Colonic mucosa (tissue), 4 donors: ENCODE data around the gene DNAH6. TPM values are rescaled to one million over a fixed set of nuclear protein-coding genes. Genes with fewer than 3 reads are reported as not detected.

Experiments used
- DNase-seq: peaks from one replicate; pipeline ENCODE4 v3.0.0-alpha.2; 2020
- H3K27ac ChIP-seq: fragments of 200-600 bp; one replicate; pipeline ENCODE4 v1.8.0; 2021
- H3K27me3 ChIP-seq: fragments of 200-600 bp; one replicate; pipeline ENCODE4 v1.8.0; 2021
- H3K36me3 ChIP-seq: fragments of 200-600 bp; one replicate; pipeline ENCODE4 v1.8.0; 2021
- H3K4me1 ChIP-seq: fragments of 200-600 bp; one replicate; pipeline ENCODE4 v1.8.0; 2021; ENCODE audit warnings: mild to moderate bottlenecking
- H3K4me3 ChIP-seq: fragments of 200-600 bp; one replicate; pipeline ENCODE4 v1.8.0; 2021
- H3K9ac ChIP-seq, 2 donors: one replicate each; pipeline ENCODE4 v1.7.0; 2013; ENCODE audit warnings: control low read depth in 2 of 2, low read depth in 2 of 2, low read length in 2 of 2
- H3K9me3 ChIP-seq: fragments of 200-600 bp; one replicate; pipeline ENCODE4 v1.8.0; 2021
- CTCF ChIP-seq: fragments of 200-600 bp; IDR thresholded peaks from one replicate; pipeline ENCODE4 v1.8.0; 2022; ENCODE audit warnings: antibody characterized with exemption, mild to moderate bottlenecking
- intact Hi-C: fragments of 100-400 bp; cut with DNase I; formaldehyde crosslinking; loops from one replicate; pipeline ENCODE4 v1.14.1; 2022
- total RNA-seq, 2 donors: library from RNA; stranded (reverse); fragmentation: NEBNext Ultra II Directional in 1 of 2; extraction: Animal tissue kit (Norgen Biotek cat#: 25700) in 1 of 2; gene quantifications; one replicate each; pipeline ENCODE4 v1.2.1, GENCODE V29; 2021
- donor health status: healthy.
- donor health status: DM: no; HTN: no; CAD: no.
- donor health status: DM: no; HTN: no; CAD: no.

The DNAH6 gene
- total RNA-seq, 2 donors from 2014 or later: 1.2 to 1.8 TPM

GRCh38 chr2:84851876-84852275 is 335.6 kb downstream of the DNAH6 start:
- H3K9me3 ChIP-seq: no peaks in the 10 kb centered on the region
- no peak for DNase-seq
- no peak overlapping the region for H3K4me3 ChIP-seq
- no peaks in the 10 kb centered on the region for H3K27me3 ChIP-seq
- peaks cover 7% of the 10 kb centered on the region for H3K4me1 ChIP-seq
- H3K27ac ChIP-seq: no peak overlapping the region
- no peak overlapping the region for H3K9ac ChIP-seq
- no peak for TF ChIP-seq CTCF
- intact Hi-C loops: loop anchor here (10.0 kb wide), 1 partner anchor 327 kb away; no protein-coding TSS in a partner anchor
- no peaks in the 10 kb centered on the region for H3K36me3 ChIP-seq

DNA sequence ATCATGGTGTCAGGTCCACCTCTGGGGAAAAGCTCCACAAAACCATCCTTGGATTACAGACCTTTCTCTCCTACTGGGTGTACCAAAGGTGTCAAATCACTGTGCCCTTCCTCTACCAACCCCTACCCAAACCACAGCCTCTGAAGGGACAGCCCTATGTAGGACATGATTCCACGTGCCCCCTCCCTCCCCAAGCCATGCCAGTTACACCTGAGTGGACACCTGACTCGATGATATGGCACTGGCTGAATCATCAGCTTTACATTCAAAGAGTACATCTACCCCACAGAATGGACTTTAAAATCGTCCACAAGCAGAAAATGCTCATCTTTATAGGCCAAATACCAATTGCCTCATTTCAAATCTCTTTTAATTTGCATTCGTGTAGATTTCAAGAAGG is 338.6 kb downstream of the DNAH6 start:
- Histone ChIP-seq H3K27ac (no peak overlapping the region), H3K4me3 (no peak overlapping the region), H3K9me3 (no peaks in the 10 kb centered on the region), H3K4me1 (no peaks in the 10 kb centered on the region), H3K36me3 (no peaks in the 10 kb centered on the region), H3K27me3 (no peaks in the 10 kb centered on the region), H3K9ac (no peak overlapping the region)
- intact Hi-C loops: loop anchor here (10.0 kb wide), 1 partner anchor 330 kb away; no protein-coding TSS in a partner anchor
- DNase-seq: no peak
- TF ChIP-seq CTCF: no peak

- no peak for TF ChIP-seq CTCF
- Histone ChIP-seq H3K9me3 (no peaks in the 10 kb centered on the region), H3K36me3 (no peaks in the 10 kb centered on the region), H3K4me1 (no peaks in the 10 kb centered on the region), H3K27me3 (no peaks in the 10 kb centered on the region), H3K4me3 (no peak overlapping the region), H3K27ac (no peak overlapping the region), H3K9ac (no peak overlapping the region)
- no peak for DNase-seq
- intact Hi-C loops: loop anchor here (10.0 kb wide), 1 partner anchor 331 kb away; no protein-coding TSS in a partner anchor
Observed at GRCh38 chr2:84855731-84856130, 339.4 kb downstream of the DNAH6 start.

- Histone ChIP-seq H3K27me3 (no peaks in the 10 kb centered on the region), H3K4me3 (no peak overlapping the region), H3K9ac (no peak overlapping the region), H3K4me1 (no peaks in the 10 kb centered on the region), H3K27ac (no peak overlapping the region), H3K36me3 (no peaks in the 10 kb centered on the region), H3K9me3 (no peaks in the 10 kb centered on the region)
- no peak for DNase-seq
- no peak for TF ChIP-seq CTCF
- intact Hi-C loops: loop anchor here (10.0 kb wide), 1 partner anchor 332 kb away; no protein-coding TSS in a partner anchor
Observed at GRCh38 chr2:84856787-84857186, 340.5 kb downstream of the DNAH6 start.

GRCh38 chr2:84857566-84857965 is 341.3 kb downstream of the DNAH6 start:
- Histone ChIP-seq H3K4me3 (no peak overlapping the region), H3K4me1 (no peaks in the 10 kb centered on the region), H3K27ac (no peak overlapping the region), H3K9me3 (no peaks in the 10 kb centered on the region), H3K36me3 (no peaks in the 10 kb centered on the region), H3K9ac (no peak overlapping the region), H3K27me3 (no peaks in the 10 kb centered on the region)
- TF ChIP-seq CTCF: no peak
- DNase-seq: no peak
- intact Hi-C loops: loop anchor here (10.0 kb wide), 1 partner anchor 333 kb away; no protein-coding TSS in a partner anchor
